Measurements from ENCODE around the gene RBM14.

- no peak for TF ChIP-seq EP300 (IDR thresholded peaks at IDR 0.05; ENCODE audit: borderline replicate concordance)
- TF ChIP-seq CREB1 (IDR thresholded peaks at IDR 0.05; ENCODE audit: low read depth) = no peak
- no peak for TF ChIP-seq TAF1 (IDR thresholded peaks at IDR 0.05; ENCODE audit: low read depth)
- TF ChIP-seq MAX (IDR thresholded peaks at IDR 0.05) = no peak
- no peak for TF ChIP-seq FOXM1 (IDR thresholded peaks at IDR 0.05; ENCODE audit: borderline replicate concordance, low read depth)
- no peak for TF ChIP-seq YY1 (IDR thresholded peaks at IDR 0.05; ENCODE audit: low read depth)
- TF ChIP-seq USF1 (IDR thresholded peaks at IDR 0.05) = no peak
These were observed 25.4 kb downstream of the RBM14 start for GRCh38 chr11:66641834-66642233.

Data from Ishikawa (cell line).